Coronary artery (tissue), 2 donors: ENCODE data around the gene MOXD1.
"Not testable (repeated sequence)": the region's sequence is repeated elsewhere in the genome, so short reads cannot be mapped to it uniquely, and the experiment has no call there.

ENCODE experiments used
- DNase-seq: peaks from one replicate; pipeline ENCODE4 v3.0.0-alpha.2; 2017; ENCODE audit warnings: low spot score
- H3K27ac ChIP-seq, 2 donors: fragments of 200-600 bp; sonication (generic); one replicate each; pipeline ENCODE4 v1.5.1; 2016 to 2019
- H3K4me3 ChIP-seq: fragments of 200-600 bp; sonication (generic); 2 replicates; pipeline ENCODE4 v1.5.1; 2016; ENCODE audit warnings: mild to moderate bottlenecking, moderate library complexity
- CTCF ChIP-seq: fragments of 200-600 bp; sonication (generic); IDR thresholded peaks from one replicate; pipeline ENCODE4 v1.5.1; 2019; ENCODE audit warnings: antibody characterized with exemption

MOXD1 gene

GRCh38 chr6:132282696-132283095, 118.6 kb downstream of the MOXD1 start:
- Histone ChIP-seq H3K27ac (no peak overlapping the region), H3K4me3 (no peak overlapping the region)
- DNase-seq = no peak
- no peak for TF ChIP-seq CTCF

GRCh38 chr6:132280436-132280835, 120.8 kb downstream of the MOXD1 start:
- no peak overlapping the region for H3K27ac ChIP-seq

GRCh38 chr6:132279592-132280139, 121.6 kb downstream of the MOXD1 start:
- Histone ChIP-seq H3K4me3 (peak overlapping the region; percentile 68), H3K27ac (no peak overlapping the region)
- no peak for DNase-seq
- TF ChIP-seq CTCF = peak; percentile 49

More at GRCh38 chr6:132280436-132280835, 120.8 kb downstream of the MOXD1 start:
- no peak overlapping the region for H3K4me3 ChIP-seq
- TF ChIP-seq CTCF = no peak
- no peak for DNase-seq

- H3K27ac ChIP-seq = no peak overlapping the region
- no peak for TF ChIP-seq CTCF
- no peak for DNase-seq
- no peak overlapping the region for H3K4me3 ChIP-seq
Measured at GRCh38 chr6:132275066-132275970, 126.0 kb downstream of the MOXD1 start.

GRCh38 chr6:132272776-132273175, 128.5 kb downstream of the MOXD1 start:
- TF ChIP-seq CTCF = no peak
- H3K4me3 ChIP-seq = no peak overlapping the region
- no peak overlapping the region for H3K27ac ChIP-seq
- no peak for DNase-seq

GRCh38 chr6:132270726-132271402, 130.4 kb downstream of the MOXD1 start:
- DNase-seq = no peak
- Histone ChIP-seq H3K4me3 (no peak overlapping the region), H3K27ac (no peak overlapping the region)
- TF ChIP-seq CTCF = no peak

GRCh38 chr6:132268666-132269065, 132.6 kb downstream of the MOXD1 start:
- not testable (repeated sequence) for H3K27ac ChIP-seq, DNase-seq

More at GRCh38 chr6:132268666-132269065, 132.6 kb downstream of the MOXD1 start:
- not testable (repeated sequence) for H3K4me3 ChIP-seq
